Bronchial epithelial cell (primary cell): ENCODE data around the gene HOPX. TPM values are rescaled to one million over a fixed set of nuclear protein-coding genes. Genes with fewer than 3 reads are reported as not detected.
A peak's percentile ranks its signal among the peaks of the same experiment; 100 is the strongest.
"Not testable (repeated sequence)": the region's sequence is repeated elsewhere in the genome, so short reads cannot be mapped to it uniquely, and the experiment has no call there.

ENCODE experiments used
- DNase-seq: peaks from one replicate; pipeline ENCODE4 v3.0.0-alpha.2; 2010; ENCODE audit warnings: low read depth
- FAIRE-seq: peaks from 2 replicates; lab custom pipeline; 2011; peaks lifted over from hg19 to GRCh38; lab: Jason Lieb, UNC
- H3K27me3 ChIP-seq: 2 replicates; pipeline ENCODE4 v1.5.1; 2011; ENCODE audit warnings: low read length; ENCODE audit not compliant: control insufficient read depth, insufficient read depth
- H3K36me3 ChIP-seq: 2 replicates; pipeline ENCODE4 v1.5.1; 2011; ENCODE audit warnings: low read length; ENCODE audit not compliant: control insufficient read depth, insufficient read depth
- H3K4me3 ChIP-seq: 2 replicates; pipeline ENCODE4 v1.5.1; 2011; ENCODE audit warnings: mild to moderate bottlenecking, low read depth, low read length, control low read depth
- total RNA-seq: library from RNA; depleted of rRNA; stranded (reverse); fragments of >200 nt; gene quantifications from 2 replicates; pipeline ENCODE4 v1.2.1, GENCODE V29; 2014
- TF ChIP-seq, protein P1 (sequence below): IDR thresholded peaks from 2 replicates; pipeline ENCODE4 v1.5.1; 2011; ENCODE audit warnings: mild to moderate bottlenecking, moderate library complexity, low read length, control low read depth, inconsistent platforms; ENCODE audit not compliant: insufficient read depth, severe bottlenecking

HOPX gene
- total RNA-seq, 1 donor from 2014 or later = 30.8 TPM

DNA sequence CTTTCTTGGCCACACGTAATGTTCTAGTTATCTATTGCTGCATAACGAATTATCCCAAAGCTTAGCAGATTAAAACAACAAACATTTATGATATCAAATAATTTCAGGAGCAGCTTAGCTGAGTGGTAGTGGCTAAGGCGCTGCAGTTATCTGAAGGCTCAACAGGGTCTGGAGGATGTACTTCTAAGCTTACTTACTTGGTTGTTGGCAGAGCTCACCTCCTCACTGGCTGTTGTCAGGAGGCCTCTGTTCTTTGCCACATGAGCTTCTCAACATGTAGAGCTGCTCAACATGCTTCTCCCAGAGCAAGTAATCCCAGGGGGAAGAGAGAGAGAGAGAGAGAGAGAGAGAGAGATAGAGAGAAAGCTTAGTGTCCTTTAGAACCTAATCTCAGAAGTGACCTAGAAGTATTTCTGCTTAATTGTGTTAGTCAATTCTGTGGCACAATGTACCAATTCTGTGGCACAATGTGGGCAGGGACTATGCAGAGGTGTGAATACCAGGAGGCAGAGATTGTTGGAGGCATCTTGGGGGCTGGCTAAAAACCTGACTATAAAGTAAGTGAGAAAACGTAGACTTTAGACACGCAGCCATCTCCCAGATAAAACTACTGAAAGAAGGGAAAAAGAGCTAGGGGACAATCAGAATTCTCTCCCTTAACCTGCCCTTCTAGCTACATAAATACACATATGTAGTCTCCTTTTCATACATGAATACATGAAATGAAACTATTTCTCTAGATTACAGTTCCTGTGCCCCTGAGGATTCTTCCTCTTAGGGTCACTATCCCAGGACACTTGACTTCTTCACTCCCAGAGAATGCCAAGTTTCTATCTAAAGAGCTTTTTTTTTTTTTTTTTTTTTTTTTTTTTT is 40.2 kb downstream of the HOPX start:
- Histone ChIP-seq H3K36me3 (no peaks in the 10 kb centered on the region), H3K27me3 (no peaks in the 10 kb centered on the region), H3K4me3 (no peak overlapping the region)
- peak; percentile 42 for DNase-seq
- TF ChIP-seq, protein P1, sequence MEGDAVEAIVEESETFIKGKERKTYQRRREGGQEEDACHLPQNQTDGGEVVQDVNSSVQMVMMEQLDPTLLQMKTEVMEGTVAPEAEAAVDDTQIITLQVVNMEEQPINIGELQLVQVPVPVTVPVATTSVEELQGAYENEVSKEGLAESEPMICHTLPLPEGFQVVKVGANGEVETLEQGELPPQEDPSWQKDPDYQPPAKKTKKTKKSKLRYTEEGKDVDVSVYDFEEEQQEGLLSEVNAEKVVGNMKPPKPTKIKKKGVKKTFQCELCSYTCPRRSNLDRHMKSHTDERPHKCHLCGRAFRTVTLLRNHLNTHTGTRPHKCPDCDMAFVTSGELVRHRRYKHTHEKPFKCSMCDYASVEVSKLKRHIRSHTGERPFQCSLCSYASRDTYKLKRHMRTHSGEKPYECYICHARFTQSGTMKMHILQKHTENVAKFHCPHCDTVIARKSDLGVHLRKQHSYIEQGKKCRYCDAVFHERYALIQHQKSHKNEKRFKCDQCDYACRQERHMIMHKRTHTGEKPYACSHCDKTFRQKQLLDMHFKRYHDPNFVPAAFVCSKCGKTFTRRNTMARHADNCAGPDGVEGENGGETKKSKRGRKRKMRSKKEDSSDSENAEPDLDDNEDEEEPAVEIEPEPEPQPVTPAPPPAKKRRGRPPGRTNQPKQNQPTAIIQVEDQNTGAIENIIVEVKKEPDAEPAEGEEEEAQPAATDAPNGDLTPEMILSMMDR = no peak
- FAIRE-seq = no peak

GRCh38 chr4:56637791-56638190 is 43.3 kb downstream of the HOPX start:
- FAIRE-seq (no peak), DNase-seq (peak; percentile 82)
- no peak overlapping the region for H3K4me3 ChIP-seq
- no peaks in the 10 kb centered on the region for H3K27me3 ChIP-seq
- H3K36me3 ChIP-seq = no peaks in the 10 kb centered on the region
- TF ChIP-seq, protein P1 = no peak

GRCh38 chr4:56637154-56637553 is 43.9 kb downstream of the HOPX start:
- DNase-seq (peak; percentile 97), FAIRE-seq (peak; percentile 95)
- Histone ChIP-seq H3K36me3 (no peaks in the 10 kb centered on the region), H3K27me3 (no peaks in the 10 kb centered on the region), H3K4me3 (no peak overlapping the region)
- TF ChIP-seq, protein P1 = no peak

GRCh38 chr4:56634954-56635353 is 46.1 kb downstream of the HOPX start:
- FAIRE-seq, H3K36me3 ChIP-seq, H3K4me3 ChIP-seq, H3K27me3 ChIP-seq, DNase-seq: not testable (repeated sequence)

DNA sequence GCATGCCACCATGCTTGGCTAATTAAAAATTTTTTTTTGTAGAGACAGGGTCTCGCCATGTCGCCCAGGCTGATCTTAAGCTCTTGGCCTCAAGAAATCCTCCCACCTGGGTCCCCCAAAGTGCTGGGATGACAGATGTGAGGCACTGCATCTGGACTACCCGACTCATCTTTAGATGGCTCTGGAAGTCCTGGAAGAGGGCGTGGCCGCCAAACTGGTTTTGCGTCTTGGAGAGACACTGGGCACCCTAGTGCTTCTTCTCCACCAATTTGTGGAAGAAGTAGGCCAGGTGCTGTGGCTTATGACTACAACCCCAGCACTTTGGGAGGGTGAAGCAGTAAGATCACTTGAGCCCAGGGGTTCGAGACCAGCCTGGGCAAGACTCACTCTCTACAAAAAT is 47.6 kb downstream of the HOPX start:
- no peak for FAIRE-seq
- no peak for DNase-seq
- Histone ChIP-seq H3K27me3 (no peaks in the 10 kb centered on the region), H3K36me3 (no peaks in the 10 kb centered on the region), H3K4me3 (no peak overlapping the region)
- TF ChIP-seq, protein P1 = no peak

- DNase-seq = no peak
- Histone ChIP-seq H3K36me3 (no peaks in the 10 kb centered on the region), H3K4me3 (no peak overlapping the region), H3K27me3 (no peaks in the 10 kb centered on the region)
- TF ChIP-seq, protein P1 = no peak
- no peak for FAIRE-seq
Measured at GRCh38 chr4:56630876-56631666, 50.0 kb downstream of the HOPX start.
